HEK293 (cell line): Measurements from ENCODE around the gene VLDLR.

Experiments used
- PRDM1 ChIP-seq: fragments of 450-650 bp; formaldehyde crosslinking; IDR thresholded peaks from 2 replicates; pipeline ENCODE4; 2016; ENCODE audit warnings: missing biosample characterization, missing genetic modification characterization
- YY1 ChIP-seq: fragments of 450-650 bp; formaldehyde crosslinking; IDR thresholded peaks from 2 replicates; pipeline ENCODE4 v1.5.1; 2018; ENCODE audit warnings: missing biosample characterization, missing genetic modification characterization
- ZBTB1 ChIP-seq: fragments of 450-650 bp; formaldehyde crosslinking; IDR thresholded peaks from 2 replicates; pipeline ENCODE4 v1.5.1; 2016; ENCODE audit warnings: missing biosample characterization, missing genetic modification characterization
- ZBTB7A ChIP-seq: fragments of 450-650 bp; formaldehyde crosslinking; IDR thresholded peaks from 2 replicates; pipeline ENCODE4 v1.5.1; 2016; ENCODE audit warnings: low read depth, missing biosample characterization, missing genetic modification characterization
- ZFP41 ChIP-seq: fragments of 450-650 bp; formaldehyde crosslinking; IDR thresholded peaks from 2 replicates; pipeline ENCODE4 v1.5.1; 2016; ENCODE audit warnings: missing biosample characterization, missing genetic modification characterization, borderline replicate concordance
- ZNF335 ChIP-seq: fragments of 450-650 bp; formaldehyde crosslinking; conservative IDR thresholded peaks from 2 replicates; pipeline ENCODE4 v1.5.1; 2016; ENCODE audit warnings: missing biosample characterization, missing genetic modification characterization
- ZNF416 ChIP-seq: fragments of 450-650 bp; formaldehyde crosslinking; IDR thresholded peaks from 2 replicates; pipeline ENCODE4 v1.5.1; 2016; ENCODE audit warnings: missing biosample characterization, missing genetic modification characterization
- ZNF549 ChIP-seq: fragments of 450-650 bp; IDR thresholded peaks from 2 replicates; pipeline ENCODE4 v1.5.1; 2018; ENCODE audit warnings: missing biosample characterization, missing genetic modification characterization, mild to moderate bottlenecking, inconsistent platforms, moderate library complexity
- ZNF76 ChIP-seq: fragments of 450-650 bp; formaldehyde crosslinking; IDR thresholded peaks from 2 replicates; pipeline ENCODE4; 2016; ENCODE audit warnings: low read depth, missing biosample characterization, missing genetic modification characterization, borderline replicate concordance
- TF ChIP-seq, protein P1 (sequence below): fragments of 450-650 bp; formaldehyde crosslinking; IDR thresholded peaks from 2 replicates; pipeline ENCODE4 v1.5.1; 2016; ENCODE audit warnings: missing biosample characterization, missing genetic modification characterization
- TF ChIP-seq, protein P2 (sequence below): fragments of 450-650 bp; IDR thresholded peaks from 2 replicates; pipeline ENCODE4 v1.5.1; 2018; ENCODE audit warnings: missing biosample characterization, mild to moderate bottlenecking, missing genetic modification characterization
- TF ChIP-seq, protein P3 (sequence below): IDR thresholded peaks from 2 replicates; pipeline ENCODE4 v1.6.1; 2011; ENCODE audit warnings: mild to moderate bottlenecking, low read depth, low read length, borderline replicate concordance
- TF ChIP-seq, protein P4 (sequence below): fragments of 450-650 bp; formaldehyde crosslinking; IDR thresholded peaks from 2 replicates; pipeline ENCODE4 v1.5.1; 2016; ENCODE audit warnings: missing biosample characterization, missing genetic modification characterization, borderline replicate concordance
- TF ChIP-seq, protein P5 (sequence below): fragments of 450-650 bp; formaldehyde crosslinking; IDR thresholded peaks from 2 replicates; pipeline ENCODE4 v1.5.1; 2016; ENCODE audit warnings: missing biosample characterization, missing genetic modification characterization

DNA sequence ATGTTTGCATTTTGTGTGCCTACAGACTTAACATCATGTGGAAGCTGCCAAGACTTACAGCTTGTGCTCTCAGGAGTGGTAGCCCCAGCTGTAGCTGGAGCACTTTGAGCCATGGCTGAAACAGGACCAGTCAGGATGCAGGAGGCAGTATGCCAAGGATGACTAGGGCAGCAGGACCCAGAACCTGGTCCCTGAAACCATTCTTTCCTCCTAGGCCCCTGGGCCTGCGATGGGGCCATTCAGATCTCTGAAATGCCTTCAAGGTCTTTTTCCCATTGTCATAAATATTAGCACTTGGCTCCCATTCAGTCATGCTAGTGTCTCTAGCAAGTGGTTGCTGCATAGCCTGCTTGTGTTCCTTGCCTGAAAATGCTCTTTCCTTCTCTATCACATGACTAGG lies 29.6 kb upstream of the VLDLR start:
- TF ChIP-seq, protein P1, sequence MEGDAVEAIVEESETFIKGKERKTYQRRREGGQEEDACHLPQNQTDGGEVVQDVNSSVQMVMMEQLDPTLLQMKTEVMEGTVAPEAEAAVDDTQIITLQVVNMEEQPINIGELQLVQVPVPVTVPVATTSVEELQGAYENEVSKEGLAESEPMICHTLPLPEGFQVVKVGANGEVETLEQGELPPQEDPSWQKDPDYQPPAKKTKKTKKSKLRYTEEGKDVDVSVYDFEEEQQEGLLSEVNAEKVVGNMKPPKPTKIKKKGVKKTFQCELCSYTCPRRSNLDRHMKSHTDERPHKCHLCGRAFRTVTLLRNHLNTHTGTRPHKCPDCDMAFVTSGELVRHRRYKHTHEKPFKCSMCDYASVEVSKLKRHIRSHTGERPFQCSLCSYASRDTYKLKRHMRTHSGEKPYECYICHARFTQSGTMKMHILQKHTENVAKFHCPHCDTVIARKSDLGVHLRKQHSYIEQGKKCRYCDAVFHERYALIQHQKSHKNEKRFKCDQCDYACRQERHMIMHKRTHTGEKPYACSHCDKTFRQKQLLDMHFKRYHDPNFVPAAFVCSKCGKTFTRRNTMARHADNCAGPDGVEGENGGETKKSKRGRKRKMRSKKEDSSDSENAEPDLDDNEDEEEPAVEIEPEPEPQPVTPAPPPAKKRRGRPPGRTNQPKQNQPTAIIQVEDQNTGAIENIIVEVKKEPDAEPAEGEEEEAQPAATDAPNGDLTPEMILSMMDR, result no peak
- TF ChIP-seq, protein P2, sequence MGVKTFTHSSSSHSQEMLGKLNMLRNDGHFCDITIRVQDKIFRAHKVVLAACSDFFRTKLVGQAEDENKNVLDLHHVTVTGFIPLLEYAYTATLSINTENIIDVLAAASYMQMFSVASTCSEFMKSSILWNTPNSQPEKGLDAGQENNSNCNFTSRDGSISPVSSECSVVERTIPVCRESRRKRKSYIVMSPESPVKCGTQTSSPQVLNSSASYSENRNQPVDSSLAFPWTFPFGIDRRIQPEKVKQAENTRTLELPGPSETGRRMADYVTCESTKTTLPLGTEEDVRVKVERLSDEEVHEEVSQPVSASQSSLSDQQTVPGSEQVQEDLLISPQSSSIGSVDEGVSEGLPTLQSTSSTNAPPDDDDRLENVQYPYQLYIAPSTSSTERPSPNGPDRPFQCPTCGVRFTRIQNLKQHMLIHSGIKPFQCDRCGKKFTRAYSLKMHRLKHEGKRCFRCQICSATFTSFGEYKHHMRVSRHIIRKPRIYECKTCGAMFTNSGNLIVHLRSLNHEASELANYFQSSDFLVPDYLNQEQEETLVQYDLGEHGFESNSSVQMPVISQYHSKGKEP (tag by site-specific recombination), result no peak
- TF ChIP-seq, protein P3, sequence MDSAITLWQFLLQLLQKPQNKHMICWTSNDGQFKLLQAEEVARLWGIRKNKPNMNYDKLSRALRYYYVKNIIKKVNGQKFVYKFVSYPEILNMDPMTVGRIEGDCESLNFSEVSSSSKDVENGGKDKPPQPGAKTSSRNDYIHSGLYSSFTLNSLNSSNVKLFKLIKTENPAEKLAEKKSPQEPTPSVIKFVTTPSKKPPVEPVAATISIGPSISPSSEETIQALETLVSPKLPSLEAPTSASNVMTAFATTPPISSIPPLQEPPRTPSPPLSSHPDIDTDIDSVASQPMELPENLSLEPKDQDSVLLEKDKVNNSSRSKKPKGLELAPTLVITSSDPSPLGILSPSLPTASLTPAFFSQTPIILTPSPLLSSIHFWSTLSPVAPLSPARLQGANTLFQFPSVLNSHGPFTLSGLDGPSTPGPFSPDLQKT, result no peak
- TF ChIP-seq ZBTB1 (tag by site-specific recombination) (no peak), ZFP41 (tag by site-specific recombination) (no peak), YY1 (no peak), ZNF549 (tag by site-specific recombination) (no peak), ZBTB7A (no peak), ZNF76 (tag by site-specific recombination) (no peak), ZNF335 (no peak), PRDM1 (no peak), ZNF416 (tag by site-specific recombination) (no peak)
- TF ChIP-seq, protein P4, sequence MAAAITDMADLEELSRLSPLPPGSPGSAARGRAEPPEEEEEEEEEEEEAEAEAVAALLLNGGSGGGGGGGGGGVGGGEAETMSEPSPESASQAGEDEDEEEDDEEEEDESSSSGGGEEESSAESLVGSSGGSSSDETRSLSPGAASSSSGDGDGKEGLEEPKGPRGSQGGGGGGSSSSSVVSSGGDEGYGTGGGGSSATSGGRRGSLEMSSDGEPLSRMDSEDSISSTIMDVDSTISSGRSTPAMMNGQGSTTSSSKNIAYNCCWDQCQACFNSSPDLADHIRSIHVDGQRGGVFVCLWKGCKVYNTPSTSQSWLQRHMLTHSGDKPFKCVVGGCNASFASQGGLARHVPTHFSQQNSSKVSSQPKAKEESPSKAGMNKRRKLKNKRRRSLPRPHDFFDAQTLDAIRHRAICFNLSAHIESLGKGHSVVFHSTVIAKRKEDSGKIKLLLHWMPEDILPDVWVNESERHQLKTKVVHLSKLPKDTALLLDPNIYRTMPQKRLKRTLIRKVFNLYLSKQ (tag by site-specific recombination), result no peak
- TF ChIP-seq, protein P5, sequence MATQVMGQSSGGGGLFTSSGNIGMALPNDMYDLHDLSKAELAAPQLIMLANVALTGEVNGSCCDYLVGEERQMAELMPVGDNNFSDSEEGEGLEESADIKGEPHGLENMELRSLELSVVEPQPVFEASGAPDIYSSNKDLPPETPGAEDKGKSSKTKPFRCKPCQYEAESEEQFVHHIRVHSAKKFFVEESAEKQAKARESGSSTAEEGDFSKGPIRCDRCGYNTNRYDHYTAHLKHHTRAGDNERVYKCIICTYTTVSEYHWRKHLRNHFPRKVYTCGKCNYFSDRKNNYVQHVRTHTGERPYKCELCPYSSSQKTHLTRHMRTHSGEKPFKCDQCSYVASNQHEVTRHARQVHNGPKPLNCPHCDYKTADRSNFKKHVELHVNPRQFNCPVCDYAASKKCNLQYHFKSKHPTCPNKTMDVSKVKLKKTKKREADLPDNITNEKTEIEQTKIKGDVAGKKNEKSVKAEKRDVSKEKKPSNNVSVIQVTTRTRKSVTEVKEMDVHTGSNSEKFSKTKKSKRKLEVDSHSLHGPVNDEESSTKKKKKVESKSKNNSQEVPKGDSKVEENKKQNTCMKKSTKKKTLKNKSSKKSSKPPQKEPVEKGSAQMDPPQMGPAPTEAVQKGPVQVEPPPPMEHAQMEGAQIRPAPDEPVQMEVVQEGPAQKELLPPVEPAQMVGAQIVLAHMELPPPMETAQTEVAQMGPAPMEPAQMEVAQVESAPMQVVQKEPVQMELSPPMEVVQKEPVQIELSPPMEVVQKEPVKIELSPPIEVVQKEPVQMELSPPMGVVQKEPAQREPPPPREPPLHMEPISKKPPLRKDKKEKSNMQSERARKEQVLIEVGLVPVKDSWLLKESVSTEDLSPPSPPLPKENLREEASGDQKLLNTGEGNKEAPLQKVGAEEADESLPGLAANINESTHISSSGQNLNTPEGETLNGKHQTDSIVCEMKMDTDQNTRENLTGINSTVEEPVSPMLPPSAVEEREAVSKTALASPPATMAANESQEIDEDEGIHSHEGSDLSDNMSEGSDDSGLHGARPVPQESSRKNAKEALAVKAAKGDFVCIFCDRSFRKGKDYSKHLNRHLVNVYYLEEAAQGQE (tag by site-specific recombination), result no peak
